Body of pancreas (tissue), 4 donors: ENCODE measurements around the gene SPINK14.

ENCODE experiments used
- CTCF ChIP-seq, 7 experiments: fragments of 450-650 bp in 4 of 7; fragments of 200-600 bp in 3 of 7; sonication (generic) in 3 of 7; IDR thresholded peaks; one replicate each; pipeline ENCODE4 v1.5.1; 2016 to 2019; ENCODE audit warnings: antibody characterized with exemption in 7 of 7
- POLR2A ChIP-seq, 3 donors: fragments of 450-650 bp; IDR thresholded peaks; one replicate each; pipeline ENCODE4 v1.6.1; 2016; ENCODE audit warnings: antibody characterized with exemption in 3 of 3, mild to moderate bottlenecking in 2 of 3

DNA sequence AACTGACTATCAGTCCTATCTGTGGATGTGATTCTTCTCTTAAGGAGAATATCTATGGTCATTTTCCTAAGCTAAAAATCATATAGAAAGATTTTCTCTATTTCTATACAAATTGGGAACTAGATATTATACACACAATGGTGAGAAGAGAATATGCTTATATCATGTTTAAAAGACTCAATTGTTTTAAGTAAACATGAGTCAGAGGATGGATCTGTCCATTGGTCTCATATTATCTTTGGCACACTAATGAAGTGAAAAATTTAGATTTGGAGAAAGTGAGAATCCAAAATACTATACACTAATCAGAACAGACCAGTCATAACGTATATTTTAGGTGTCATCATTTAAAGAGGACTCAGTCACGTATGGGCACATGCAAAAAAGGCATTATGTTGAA lies 16.5 kb upstream of the SPINK14 start:
- TF ChIP-seq CTCF (IDR thresholded peaks at IDR 0.05) (no peak), POLR2A (IDR thresholded peaks at IDR 0.05) (no peak)
